Cardiac muscle cell (in vitro differentiated cells and primary cell): ENCODE results near the gene PDE6A. TPM values are rescaled to one million over a fixed set of nuclear protein-coding genes. Genes with fewer than 3 reads are reported as not detected.

ENCODE experiments used
- DNase-seq, 2 donors: peaks; one replicate each; pipeline versions ENCODE4 v3.0.0 to v3.0.0-alpha.2; 2010 to 2017; ENCODE audit warnings: low read depth in 1 of 2, low spot score in 1 of 2
- H3K27ac ChIP-seq: fragments of 200-600 bp; sonication (generic); 2 replicates; pipeline ENCODE4 v1.5.1; 2016
- H3K27me3 ChIP-seq: fragments of 200-600 bp; sonication (generic); 2 replicates; pipeline ENCODE4 v1.6.0; 2016; ENCODE audit warnings: control low read depth
- H3K36me3 ChIP-seq: fragments of 200-600 bp; sonication (generic); 2 replicates; pipeline ENCODE4 v1.5.1; 2016; ENCODE audit warnings: control low read depth
- H3K4me1 ChIP-seq: fragments of 200-600 bp; sonication (generic); 2 replicates; pipeline ENCODE4 v1.8.1; 2017; ENCODE audit warnings: low read depth, mild to moderate bottlenecking, mixed run types
- H3K4me3 ChIP-seq: fragments of 200-600 bp; sonication (generic); 2 replicates; pipeline ENCODE4 v1.5.1; 2016; ENCODE audit warnings: mild to moderate bottlenecking
- H3K9me3 ChIP-seq: fragments of 200-600 bp; sonication (generic); 2 replicates; pipeline ENCODE4 v1.5.1; 2017; ENCODE audit warnings: low read depth, mild to moderate bottlenecking, control low read depth
- polyA plus RNA-seq: library from polyadenylated mRNA; unstranded; fragments of >200 nt; fragmentation: Nextera tagmentation; extraction: Ambion mirVana; gene quantifications from 2 replicates; pipeline ENCODE4 v1.2.1, GENCODE V29; 2016
- total RNA-seq: library from RNA; depleted of rRNA; stranded (reverse); fragments of >200 nt; gene quantifications from 2 replicates; pipeline ENCODE4 v1.2.3, GENCODE V29; 2016
- TF ChIP-seq, protein P1 (sequence below): IDR thresholded peaks from 2 replicates; pipeline ENCODE4 v1.5.1; 2012; ENCODE audit warnings: low read depth, mild to moderate bottlenecking, low read length

PDE6A gene
- total and polyA plus RNA-seq, 2 experiments from 2014 or later: not detected

DNA sequence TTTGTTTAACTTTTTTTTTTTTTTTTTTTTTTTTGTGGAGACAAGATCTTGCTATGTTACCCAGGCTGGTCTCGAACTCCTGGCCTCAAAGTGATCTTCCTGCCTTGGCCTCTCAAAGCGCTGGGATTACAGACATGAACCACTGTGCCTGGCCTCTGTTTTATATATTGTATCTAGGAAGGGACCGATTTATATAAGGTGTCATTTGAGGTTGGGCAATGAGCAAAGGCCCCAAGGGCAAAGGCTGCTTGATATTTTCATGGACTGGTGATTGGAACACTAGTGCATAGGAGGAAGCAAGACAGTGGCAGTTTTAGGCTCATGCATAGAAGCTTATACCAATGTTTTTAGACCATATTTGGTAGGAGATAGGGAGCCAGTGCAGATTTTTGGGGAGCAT lies 19.1 kb upstream of the PDE6A start:
- no peak overlapping the region for H3K4me3 ChIP-seq
- no peaks in the 10 kb centered on the region for H3K27me3 ChIP-seq
- H3K4me1 ChIP-seq: no peaks in the 10 kb centered on the region
- TF ChIP-seq, protein P1, sequence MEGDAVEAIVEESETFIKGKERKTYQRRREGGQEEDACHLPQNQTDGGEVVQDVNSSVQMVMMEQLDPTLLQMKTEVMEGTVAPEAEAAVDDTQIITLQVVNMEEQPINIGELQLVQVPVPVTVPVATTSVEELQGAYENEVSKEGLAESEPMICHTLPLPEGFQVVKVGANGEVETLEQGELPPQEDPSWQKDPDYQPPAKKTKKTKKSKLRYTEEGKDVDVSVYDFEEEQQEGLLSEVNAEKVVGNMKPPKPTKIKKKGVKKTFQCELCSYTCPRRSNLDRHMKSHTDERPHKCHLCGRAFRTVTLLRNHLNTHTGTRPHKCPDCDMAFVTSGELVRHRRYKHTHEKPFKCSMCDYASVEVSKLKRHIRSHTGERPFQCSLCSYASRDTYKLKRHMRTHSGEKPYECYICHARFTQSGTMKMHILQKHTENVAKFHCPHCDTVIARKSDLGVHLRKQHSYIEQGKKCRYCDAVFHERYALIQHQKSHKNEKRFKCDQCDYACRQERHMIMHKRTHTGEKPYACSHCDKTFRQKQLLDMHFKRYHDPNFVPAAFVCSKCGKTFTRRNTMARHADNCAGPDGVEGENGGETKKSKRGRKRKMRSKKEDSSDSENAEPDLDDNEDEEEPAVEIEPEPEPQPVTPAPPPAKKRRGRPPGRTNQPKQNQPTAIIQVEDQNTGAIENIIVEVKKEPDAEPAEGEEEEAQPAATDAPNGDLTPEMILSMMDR: no peak
- no peaks in the 10 kb centered on the region for H3K9me3 ChIP-seq
- no peak overlapping the region for H3K27ac ChIP-seq
- no peaks in the 10 kb centered on the region for H3K36me3 ChIP-seq
- DNase-seq: no peak

DNA sequence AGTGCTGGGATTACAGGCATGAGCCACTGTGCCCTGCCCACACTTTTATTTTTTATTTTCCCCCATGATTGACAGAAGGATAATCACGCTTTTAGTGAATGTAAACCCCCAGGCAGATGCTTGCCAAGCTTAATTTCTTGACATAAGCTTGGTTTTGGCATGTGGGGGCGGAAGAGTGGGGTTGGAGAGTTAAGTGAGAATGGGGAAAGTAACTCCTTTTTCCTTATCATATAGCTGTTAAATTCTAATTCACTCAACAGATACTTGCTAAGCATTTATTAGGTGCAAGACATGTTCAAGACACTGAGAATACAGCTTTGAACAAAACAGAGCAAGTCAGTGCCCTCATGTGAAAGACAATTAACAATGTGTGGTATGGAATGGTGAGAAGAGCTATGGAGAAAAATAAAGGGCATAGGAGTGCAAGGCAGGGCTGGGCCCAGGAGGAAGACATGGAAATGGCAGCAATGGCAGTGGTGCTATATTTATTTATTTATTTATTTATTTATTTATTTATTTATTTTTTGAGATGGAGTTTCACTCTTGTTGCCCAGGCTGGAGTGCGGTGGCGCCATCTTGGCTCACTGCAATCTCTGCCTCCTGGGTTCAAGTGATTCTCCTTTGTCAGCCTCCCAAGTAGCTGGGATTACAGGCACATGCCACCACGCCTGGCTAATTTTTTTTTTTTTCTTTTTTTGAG lies 18.2 kb upstream of the PDE6A start:
- TF ChIP-seq, protein P1: no peak
- no peaks in the 10 kb centered on the region for H3K9me3 ChIP-seq
- DNase-seq: no peak
- H3K27ac ChIP-seq: no peak overlapping the region
- no peak overlapping the region for H3K4me3 ChIP-seq
- no peaks in the 10 kb centered on the region for H3K36me3 ChIP-seq
- no peaks in the 10 kb centered on the region for H3K27me3 ChIP-seq
- no peaks in the 10 kb centered on the region for H3K4me1 ChIP-seq

DNA sequence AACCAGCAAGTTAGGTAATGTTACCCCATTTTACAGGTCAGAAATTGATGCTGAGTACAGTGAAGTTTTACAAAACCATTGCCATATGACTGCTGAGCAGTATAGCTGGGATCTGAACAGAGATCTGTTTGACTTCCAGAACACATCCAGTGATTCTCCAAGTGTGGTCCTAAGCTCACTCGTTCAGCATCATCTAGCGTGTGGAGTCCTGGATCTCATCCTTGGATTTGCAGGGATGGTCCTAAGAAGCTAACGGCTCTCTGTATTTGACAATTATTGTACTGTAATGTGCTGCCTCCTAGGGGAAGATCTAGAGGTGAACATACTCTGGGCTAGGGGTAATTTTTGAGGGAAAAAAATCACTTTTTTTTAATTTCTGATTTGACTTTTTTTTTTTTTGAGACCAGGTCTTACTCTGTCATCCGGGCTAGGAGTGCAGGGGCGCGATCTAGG lies 17.4 kb upstream of the PDE6A start:
- peak; percentile 34 to 80 for DNase-seq
- H3K4me3 ChIP-seq: no peak overlapping the region
- TF ChIP-seq, protein P1: peak; percentile 77

DNA sequence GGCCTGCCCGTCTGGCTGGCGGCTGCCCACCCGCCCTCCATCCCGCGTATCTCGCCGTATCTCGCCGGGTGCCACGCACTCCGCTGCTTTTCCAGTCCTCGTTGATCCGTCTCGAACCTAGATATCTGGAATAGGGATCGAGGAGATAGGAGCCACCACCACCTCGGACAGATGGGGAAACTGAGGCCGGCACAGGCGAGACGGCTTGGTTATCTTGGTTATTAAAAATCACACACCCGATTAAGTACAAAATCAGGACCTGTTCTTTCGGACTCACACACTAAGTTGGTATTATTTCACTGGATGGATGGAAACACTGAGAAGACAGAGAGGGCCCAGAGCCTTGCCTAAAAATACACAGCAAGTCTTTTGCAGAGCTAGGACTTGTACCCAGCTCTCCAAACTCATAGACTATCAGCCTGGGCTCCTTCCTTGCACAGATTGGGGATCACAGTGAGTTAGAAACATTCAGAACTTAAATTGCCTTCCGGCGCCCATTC lies 16.6 kb upstream of the PDE6A start:
- Histone ChIP-seq H3K36me3 (no peaks in the 10 kb centered on the region), H3K27me3 (no peaks in the 10 kb centered on the region), H3K4me3 (peak overlapping the region; percentile 50), H3K9me3 (no peaks in the 10 kb centered on the region), H3K27ac (no peak overlapping the region), H3K4me1 (no peaks in the 10 kb centered on the region)
- no peak for DNase-seq
- TF ChIP-seq, protein P1: no peak

More for the DNA sequence above, 17.4 kb upstream of the PDE6A start:
- Histone ChIP-seq H3K36me3 (no peaks in the 10 kb centered on the region), H3K27me3 (no peaks in the 10 kb centered on the region), H3K4me1 (no peaks in the 10 kb centered on the region), H3K27ac (no peak overlapping the region), H3K9me3 (no peaks in the 10 kb centered on the region)

DNA sequence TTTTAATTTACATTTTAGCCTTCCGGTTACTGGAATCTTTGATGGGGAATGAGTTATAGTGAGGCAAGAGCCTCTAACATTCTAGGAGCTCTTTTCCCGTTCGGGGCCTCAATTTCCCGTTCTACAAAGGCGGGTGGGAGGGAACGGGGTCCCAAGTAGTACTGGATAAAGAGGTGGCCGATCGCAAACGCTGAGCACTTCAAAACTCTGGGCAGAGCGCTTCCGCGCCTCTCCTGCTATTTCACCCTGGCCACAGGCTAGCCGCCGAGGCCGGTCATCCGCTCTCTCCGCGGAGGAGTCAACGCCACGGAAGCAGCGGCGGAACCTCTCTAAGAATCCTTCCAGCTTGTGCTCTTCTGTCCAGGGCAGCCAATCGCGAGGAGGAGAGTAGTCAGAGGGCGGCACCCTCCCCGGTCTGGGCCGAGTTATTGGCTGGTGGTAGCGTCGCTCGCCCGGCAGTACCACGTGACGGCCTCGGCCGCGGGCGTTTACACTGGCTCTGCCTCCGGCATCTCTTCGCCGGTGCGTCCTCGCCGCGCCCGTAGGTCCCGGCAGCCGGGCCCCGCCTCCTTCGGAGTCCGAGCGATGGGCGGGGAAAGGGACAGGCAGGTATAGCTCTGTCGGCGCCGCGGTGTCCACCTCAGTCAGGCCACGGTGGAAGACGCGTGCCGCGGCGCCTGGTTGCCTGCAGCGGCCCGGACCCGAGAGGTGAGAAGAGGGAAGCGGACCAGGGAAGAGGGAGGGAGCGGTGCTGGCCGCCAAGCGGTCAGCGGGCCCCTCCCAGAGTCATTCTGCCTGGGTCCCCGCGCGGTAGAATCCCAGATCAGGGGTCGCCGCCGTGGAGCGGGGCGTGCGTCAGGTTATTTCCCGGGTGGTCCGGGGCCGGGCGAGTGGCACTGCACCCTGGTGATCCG lies 15.9 kb upstream of the PDE6A start, which contains the start of gene SLC26A2:
Gene SLC26A2, plus strand, starts transcription at position 487 of the 914 bp plus-strand sequence. CDS start 16,895 bp downstream, outside the sequence.
- Histone ChIP-seq H3K36me3 (no peaks in the 10 kb centered on the region), H3K9me3 (no peaks in the 10 kb centered on the region), H3K4me3 (peak within 1 kb of the TSS; percentile 50), H3K27me3 (no peaks in the 10 kb centered on the region), H3K4me1 (no peaks in the 10 kb centered on the region), H3K27ac (peak within 1 kb of the TSS; percentile 86)
- peak; percentile 98 to 99 for DNase-seq
- TF ChIP-seq, protein P1: no peak
